GM18499 (cell line): ENCODE results near the gene SGMS1.
"Not testable (repeated sequence)": the region's sequence is repeated elsewhere in the genome, so short reads cannot be mapped to it uniquely, and the experiment has no call there.

ENCODE experiments used
- ATAC-seq: cut with Tn5 transposase; IDR thresholded peaks from one replicate; pipeline ENCODE4 v1.9.1; 2021; ENCODE audit warnings: moderate number of reproducible peaks; ENCODE audit not compliant: insufficient read depth, unreplicated experiment

SGMS1 gene

GRCh38 chr10:50358411-50358810 lies 265.3 kb downstream of the SGMS1 start:
- no peak for ATAC-seq

GRCh38 chr10:50356481-50356832 lies 267.3 kb downstream of the SGMS1 start:
- not testable (repeated sequence) for ATAC-seq

GRCh38 chr10:50355693-50356480 lies 267.9 kb downstream of the SGMS1 start:
- not testable (repeated sequence) for ATAC-seq

- no peak for ATAC-seq
Observed at GRCh38 chr10:50351483-50352146, 272.1 kb downstream of the SGMS1 start.

GRCh38 chr10:50350366-50350765 lies 273.4 kb downstream of the SGMS1 start:
- ATAC-seq, result no peak

GRCh38 chr10:50349554-50349953 lies 274.2 kb downstream of the SGMS1 start:
- no peak for ATAC-seq

- peak; percentile 77 for ATAC-seq
Observed at GRCh38 chr10:50347394-50347802, 276.4 kb downstream of the SGMS1 start.

GRCh38 chr10:50346942-50347341 lies 276.8 kb downstream of the SGMS1 start:
- no peak for ATAC-seq

- ATAC-seq, result no peak
Observed at GRCh38 chr10:50345545-50345944, 278.2 kb downstream of the SGMS1 start.

- ATAC-seq, result no peak
Observed at GRCh38 chr10:50343702-50344331, 279.9 kb downstream of the SGMS1 start.

GRCh38 chr10:50341987-50342386 lies 281.8 kb downstream of the SGMS1 start:
- no peak for ATAC-seq

GRCh38 chr10:50336140-50336539 lies 287.6 kb downstream of the SGMS1 start:
- no peak for ATAC-seq

GRCh38 chr10:50335397-50335796 lies 288.4 kb downstream of the SGMS1 start:
- ATAC-seq, result no peak

GRCh38 chr10:50334273-50334672 lies 289.5 kb downstream of the SGMS1 start:
- no peak for ATAC-seq

- ATAC-seq, result no peak
Observed at GRCh38 chr10:50333872-50334271, 289.9 kb downstream of the SGMS1 start.

GRCh38 chr10:50332108-50332842 lies 291.5 kb downstream of the SGMS1 start:
- no peak for ATAC-seq

GRCh38 chr10:50331486-50331885 lies 292.3 kb downstream of the SGMS1 start:
- no peak for ATAC-seq

GRCh38 chr10:50326757-50327701 lies 296.7 kb downstream of the SGMS1 start:
- ATAC-seq, result no peak

GRCh38 chr10:50326172-50326555 lies 297.6 kb downstream of the SGMS1 start:
- ATAC-seq, result no peak
